T47D (cell line): Measurements from ENCODE around the gene PLCH1.

Experiments used
- DNase-seq, 2 experiments: peaks; one replicate each; pipeline versions ENCODE4 v3.0.0 to v3.0.0-alpha.2; 2011 to 2012; ENCODE audit warnings: low read depth in 1 of 2, low spot score in 1 of 2
- JUND ChIP-seq: IDR thresholded peaks from 2 replicates; pipeline ENCODE4 v1.6.1; 2012; ENCODE audit warnings: low read depth
- in situ Hi-C: cut with HindIII; loops from 2 replicates; pipeline ENCODE4 v1.10.0; 2016; ENCODE audit warnings: low sequenced_read_pairs, low pct_unique_long_range_greater_than_20kb

The PLCH1 gene

GRCh38 chr3:155763870-155764463 lies 19.1 kb upstream of the PLCH1 start:
- in situ Hi-C loops: no loop called here
- DNase-seq: no peak
- no peak for TF ChIP-seq JUND

GRCh38 chr3:155760653-155761052 lies 15.8 kb upstream of the PLCH1 start:
- TF ChIP-seq JUND: no peak

GRCh38 chr3:155757577-155757976 lies 12.7 kb upstream of the PLCH1 start:
- no peak for TF ChIP-seq JUND
- DNase-seq: no peak
- in situ Hi-C loops: no loop called here

More at GRCh38 chr3:155760653-155761052, 15.8 kb upstream of the PLCH1 start:
- no peak for DNase-seq
- in situ Hi-C loops: no loop called here

DNA sequence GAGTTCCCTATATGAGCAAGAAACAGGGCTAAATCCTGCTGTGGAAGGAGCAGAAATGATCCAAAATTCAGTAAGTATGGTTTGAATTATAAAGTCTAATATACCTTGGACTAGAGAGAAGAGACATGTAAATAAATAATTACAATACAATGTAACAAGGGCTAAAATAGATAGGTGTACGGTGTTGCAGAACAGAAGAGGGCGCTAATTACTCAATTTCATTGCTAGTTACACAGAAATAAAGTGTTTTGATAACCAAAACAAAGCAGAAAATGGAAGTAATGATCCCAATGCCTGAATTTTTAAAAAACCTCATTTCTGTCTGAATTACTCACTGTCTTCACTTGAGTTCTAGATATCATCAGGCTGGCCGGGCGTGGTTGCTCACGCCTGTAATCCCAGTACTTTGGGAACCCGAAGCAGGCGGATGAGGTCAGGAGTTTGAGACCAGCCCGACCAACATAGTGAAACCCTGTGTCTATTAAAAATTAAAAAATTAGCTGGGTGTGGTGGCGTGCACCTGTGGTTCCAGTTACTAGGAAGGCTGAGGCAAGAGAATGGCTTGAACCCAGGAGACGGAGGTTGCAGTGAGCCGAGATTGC lies 8.3 kb upstream of the PLCH1 start:
- TF ChIP-seq JUND: no peak
- in situ Hi-C loops: no loop called here
- DNase-seq: peak in 1 of 2 experiments; percentile 73

DNA sequence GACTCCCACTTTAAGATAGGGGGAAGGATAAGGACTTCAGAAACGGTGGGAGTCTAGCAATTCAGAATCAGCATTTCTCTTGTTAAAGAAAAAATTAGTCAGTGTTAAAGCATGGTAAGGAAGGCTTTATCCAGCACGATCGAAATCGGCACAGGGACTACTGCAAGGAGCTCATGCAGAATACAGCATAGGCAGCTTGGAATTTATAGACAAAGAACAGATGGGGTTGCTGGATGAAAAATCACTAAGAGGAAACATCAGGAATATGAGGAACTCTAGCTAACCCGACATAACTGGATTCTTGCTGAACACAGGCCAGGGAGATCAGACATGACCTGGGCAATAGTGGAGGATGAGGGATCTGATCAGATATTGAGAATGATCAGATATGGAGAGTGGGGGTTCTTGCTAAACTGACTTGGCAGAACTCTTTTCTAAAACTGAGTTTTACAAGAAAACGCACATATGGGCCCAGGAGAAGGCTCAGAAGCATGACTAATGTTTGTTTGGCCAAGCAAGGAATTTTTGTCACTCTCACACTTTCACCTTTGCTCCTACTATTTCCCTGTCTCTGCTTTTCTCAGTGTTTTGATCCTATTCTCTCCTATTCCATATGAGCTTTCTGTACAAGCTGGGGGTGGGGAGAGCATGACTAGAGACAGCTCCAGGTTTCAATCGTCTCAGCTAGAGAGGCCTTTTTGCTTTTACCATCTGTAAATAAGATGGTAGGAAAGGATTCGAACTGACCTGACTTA lies 3.9 kb upstream of the PLCH1 start:
- TF ChIP-seq JUND: no peak
- in situ Hi-C loops: no loop called here
- no peak for DNase-seq

DNA sequence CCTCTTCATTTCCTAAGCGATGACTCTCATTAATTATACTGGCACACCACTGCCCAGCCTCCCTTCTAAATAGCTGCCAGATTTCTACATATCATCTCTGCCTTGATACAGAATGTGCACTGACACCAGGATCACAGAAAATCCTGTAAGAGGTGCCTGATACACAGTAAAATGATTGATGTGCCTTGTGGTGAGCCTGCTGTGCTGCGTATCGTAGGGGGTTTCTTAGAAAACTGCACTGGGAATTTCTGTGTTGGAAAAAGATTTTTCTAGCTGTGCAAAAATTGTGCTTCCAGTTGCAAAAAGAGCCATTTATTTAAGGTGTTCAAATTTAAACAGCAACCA lies 3.0 kb upstream of the PLCH1 start:
- in situ Hi-C loops: no loop called here
- no peak for TF ChIP-seq JUND
- DNase-seq: no peak

DNA sequence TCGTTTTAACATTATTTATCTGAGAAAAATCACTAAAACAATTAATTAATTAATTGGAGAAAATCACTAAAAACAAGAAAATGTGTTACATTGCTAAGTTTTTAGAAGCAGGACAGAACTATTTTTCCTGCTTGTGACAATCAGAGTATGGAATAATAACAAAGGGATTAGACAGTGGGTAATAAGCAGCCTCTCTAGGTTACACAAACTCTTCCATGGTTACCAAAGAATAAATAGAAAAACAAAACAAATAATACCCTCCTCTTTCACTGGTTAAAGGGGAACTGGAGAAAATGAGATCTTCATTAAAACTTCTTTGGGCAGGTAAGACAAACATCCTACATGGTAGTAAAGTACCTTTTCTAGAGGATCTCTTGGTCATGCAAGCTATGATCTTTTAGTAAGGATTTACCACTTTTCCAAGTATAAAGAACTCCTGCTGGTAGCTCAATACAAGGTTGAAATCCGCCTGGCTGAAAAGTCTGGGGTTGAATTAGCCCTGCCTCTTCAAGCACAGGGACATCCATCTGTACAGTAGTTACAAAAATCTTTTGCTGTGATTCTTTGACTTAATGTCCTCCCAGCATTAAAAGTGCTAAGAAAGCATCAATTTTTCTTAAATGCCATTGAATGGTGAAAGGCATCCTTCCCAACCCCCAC lies 2.5 kb upstream of the PLCH1 start:
- in situ Hi-C loops: no loop called here
- no peak for TF ChIP-seq JUND
- DNase-seq: no peak

DNA sequence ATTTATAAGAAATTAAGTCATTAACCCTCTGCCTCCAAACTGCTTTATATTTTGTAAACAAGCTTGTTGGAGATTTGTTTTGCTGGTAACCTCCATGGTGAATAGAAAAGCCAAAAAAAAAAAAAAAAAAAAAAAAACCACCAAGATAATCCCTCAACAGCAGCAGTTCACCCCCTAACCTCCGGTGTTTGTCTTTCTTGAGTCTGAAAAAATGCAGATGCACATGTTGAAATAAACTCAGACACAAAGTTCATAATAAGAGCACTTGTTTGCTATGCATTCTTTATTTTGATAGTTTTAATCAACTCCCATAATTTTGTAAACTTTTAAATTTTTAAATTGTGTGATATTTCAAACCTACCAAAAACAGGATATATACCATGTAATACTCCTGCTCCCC lies 1.8 kb upstream of the PLCH1 start:
- DNase-seq: no peak
- in situ Hi-C loops: no loop called here
- no peak for TF ChIP-seq JUND

GRCh38 chr3:155745795-155746550 lies 1.1 kb upstream of the PLCH1 start:
- DNase-seq: peak; percentile 63 to 75
- in situ Hi-C loops: no loop called here
- TF ChIP-seq JUND: no peak

- in situ Hi-C loops: no loop called here
- TF ChIP-seq JUND: no peak
Measured at GRCh38 chr3:155744010-155744625, 753 bp downstream of the PLCH1 start.

GRCh38 chr3:155743606-155744005 lies 1.3 kb downstream of the PLCH1 start:
- no peak for TF ChIP-seq JUND
- in situ Hi-C loops: no loop called here
- DNase-seq: peak in 1 of 2 experiments; percentile 41

More at GRCh38 chr3:155744010-155744625, 753 bp downstream of the PLCH1 start:
- DNase-seq: peak; percentile 81 to 84
